Thyroid gland (tissue), 4 donors: Measurements from ENCODE around the gene PLD3.

ENCODE experiments used
- CTCF ChIP-seq, 6 experiments: fragments of 200-600 bp in 3 of 6; fragments of 450-650 bp in 3 of 6; sonication (generic) in 3 of 6; IDR thresholded peaks; one replicate each; pipeline ENCODE4 v1.5.1; 2016 to 2019; ENCODE audit warnings: antibody characterized with exemption in 6 of 6, mild to moderate bottlenecking in 2 of 6, inconsistent platforms in 1 of 6, moderate library complexity in 1 of 6
- POLR2A ChIP-seq, 2 donors: fragments of 450-650 bp; IDR thresholded peaks; one replicate each; pipeline ENCODE4 v1.6.1; 2017; ENCODE audit warnings: antibody characterized with exemption in 2 of 2, mild to moderate bottlenecking in 2 of 2, moderate library complexity in 1 of 2

GRCh38 chr19:40378509-40378908 is 30.0 kb downstream of the PLD3 start:
- TF ChIP-seq CTCF (IDR thresholded peaks at IDR 0.05) (no peak), POLR2A (IDR thresholded peaks at IDR 0.05) (no peak)
